LNCaP clone FGC (cell line): Measurements from ENCODE around the gene FBXO3.

Experiments
- DNase-seq: peaks from one replicate; pipeline ENCODE4 v3.0.0-alpha.2; 2011; ENCODE audit warnings: low read depth
- H3K4me3 ChIP-seq: 2 replicates; pipeline ENCODE4 v1.5.1; 2011; ENCODE audit warnings: mild to moderate bottlenecking, low read depth, low read length, control low read depth
- CTCF ChIP-seq: IDR thresholded peaks from 2 replicates; pipeline ENCODE4 v1.5.1; 2012; ENCODE audit warnings: mild to moderate bottlenecking; ENCODE audit not compliant: control insufficient read depth, insufficient read depth; ENCODE audit errors: extremely low read depth

Gene FBXO3

GRCh38 chr11:33706966-33707365 lies 67.4 kb downstream of the FBXO3 start:
- no peak overlapping the region for H3K4me3 ChIP-seq
- DNase-seq, result no peak
- TF ChIP-seq CTCF, result no peak

GRCh38 chr11:33706546-33706945 lies 67.8 kb downstream of the FBXO3 start:
- no peak for DNase-seq
- TF ChIP-seq CTCF, result no peak
- no peak overlapping the region for H3K4me3 ChIP-seq

- DNase-seq, result no peak
- no peak overlapping the region for H3K4me3 ChIP-seq
- TF ChIP-seq CTCF, result no peak
These were observed 69.9 kb downstream of the FBXO3 start for GRCh38 chr11:33704240-33705002.

GRCh38 chr11:33703788-33704187 lies 70.5 kb downstream of the FBXO3 start:
- no peak overlapping the region for H3K4me3 ChIP-seq
- no peak for TF ChIP-seq CTCF
- no peak for DNase-seq

GRCh38 chr11:33703234-33703633 lies 71.1 kb downstream of the FBXO3 start:
- no peak for DNase-seq
- TF ChIP-seq CTCF, result no peak

GRCh38 chr11:33701302-33702230 lies 72.8 kb downstream of the FBXO3 start:
- peak; percentile 44 for DNase-seq
- H3K4me3 ChIP-seq, result peak overlapping the region; percentile 56

More at GRCh38 chr11:33703234-33703633, 71.1 kb downstream of the FBXO3 start:
- no peak overlapping the region for H3K4me3 ChIP-seq

More at GRCh38 chr11:33701302-33702230, 72.8 kb downstream of the FBXO3 start:
- TF ChIP-seq CTCF, result no peak
